HCT116 (cell line): ENCODE data around the gene AK2. TPM values are rescaled to one million over a fixed set of nuclear protein-coding genes. Genes with fewer than 3 reads are reported as not detected.

Experiments
- ATAC-seq: fragments of 200-7000 bp; cut with Tn5 transposase; 2 replicates; pipeline ENCODE4 v1.9.1; 2020; ENCODE audit warnings: mild to moderate bottlenecking, moderate library complexity
- BruUV-seq: library from RNA; stranded (reverse); fragments of 400-500 nt; replicated peaks from 2 replicates; lab custom pipeline; 2021; lab: Mats Ljungman, UMichigan
- CTCF ChIA-PET: fragments of 300-600 bp; sonication (Branson Sonifier 250); formaldehyde crosslinking; loops from one replicate; lab custom pipeline; 2021; ENCODE audit warnings: antibody characterized with exemption; lab: Charles Lee
- POLR2A ChIA-PET: fragments of 300-600, 350-600 bp; sonication (Branson Sonifier 250); formaldehyde crosslinking; loops from one replicate; lab custom pipeline; 2021; ENCODE audit warnings: antibody characterized with exemption; lab: Charles Lee
- RAD21 ChIA-PET, 2 experiments: fragments of 300-600 bp; sonication (Branson Sonifier 250); formaldehyde crosslinking; loops; one replicate each; lab custom pipeline; 2023; ENCODE audit warnings: low total read pairs in 2 of 2; ENCODE audit not compliant: uncharacterized antibody in 2 of 2, unreplicated experiment in 2 of 2, low non-redundant PET in 1 of 2; lab: Charles Lee
- DNase-seq: peaks from one replicate; pipeline ENCODE4 v3.0.0-alpha.2; 2010; ENCODE audit warnings: low read depth, low spot score
- H2AFZ ChIP-seq: fragments of 200-600 bp; shearing (Covaris generic), sonication (generic); 2 replicates; pipeline ENCODE4 v1.6.1; 2017; ENCODE audit warnings: low read depth, mixed run types, mixed read lengths, antibody characterized with exemption, low read length; ENCODE audit not compliant: poor library complexity, severe bottlenecking
- H3K27ac ChIP-seq: 2 replicates; pipeline ENCODE4 v1.5.1; 2012; ENCODE audit warnings: low read depth, low read length
- H3K27me3 ChIP-seq: fragments of 200-600 bp; sonication (generic); 2 replicates; pipeline ENCODE4 v1.6.1; 2016; ENCODE audit warnings: mixed run types, low read length, mixed read lengths; ENCODE audit not compliant: insufficient read depth
- H3K36me3 ChIP-seq, 2 experiments: fragments of 200-500 bp in 1 of 2; fragments of 200-600 bp in 1 of 2; sonication (Bioruptor generic) in 1 of 2; sonication (generic) in 1 of 2; 2 replicates each; pipeline versions ENCODE4 v1.5.1 to v1.6.1; 2014 to 2016; ENCODE audit warnings: low read length in 2 of 2, inconsistent platforms in 1 of 2, mixed read lengths in 1 of 2, mixed run types in 1 of 2; ENCODE audit not compliant: insufficient read depth in 2 of 2, control insufficient read depth in 1 of 2
- H3K4me1 ChIP-seq, 2 experiments: fragments of 200-600 bp in 1 of 2; sonication (generic) in 1 of 2; 2 replicates each; pipeline versions ENCODE4 v1.5.1 to v1.6.1; 2012 to 2017; ENCODE audit warnings: low read length in 2 of 2, inconsistent platforms in 1 of 2, mild to moderate bottlenecking in 1 of 2, mixed read lengths in 1 of 2, mixed run types in 1 of 2, moderate library complexity in 1 of 2; ENCODE audit not compliant: insufficient read depth in 2 of 2, control insufficient read depth in 1 of 2
- H3K4me2 ChIP-seq: fragments of 200-600 bp; sonication (generic); 2 replicates; pipeline ENCODE4 v1.6.1; 2017; ENCODE audit warnings: mixed run types, low read length, mixed read lengths
- H3K4me3 ChIP-seq, 2 experiments: fragments of 200-600 bp in 1 of 2; sonication (generic) in 1 of 2; replicated peaks in 1 of 2; 2 replicates each; pipeline ENCODE4 v1.5.1; 2011 to 2016; ENCODE audit warnings: low read length in 2 of 2, control low read depth in 1 of 2, low read depth in 1 of 2, mild to moderate bottlenecking in 1 of 2, mixed read lengths in 1 of 2, mixed run types in 1 of 2
- H3K79me2 ChIP-seq: fragments of 200-600 bp; sonication (generic); 2 replicates; pipeline ENCODE4 v1.6.1; 2017; ENCODE audit warnings: mild to moderate bottlenecking, mixed run types, low read length, moderate library complexity, mixed read lengths; ENCODE audit not compliant: insufficient read depth
- H3K9ac ChIP-seq: fragments of 200-600 bp; sonication (generic); 2 replicates; pipeline ENCODE4 v1.6.1; 2016; ENCODE audit warnings: low read length, mixed read lengths
- H3K9me2 ChIP-seq: fragments of 200-600 bp; sonication (generic), shearing (Covaris generic); 2 replicates; pipeline ENCODE4 v1.6.1; 2017; ENCODE audit warnings: mixed run types, mild to moderate bottlenecking, moderate library complexity; ENCODE audit not compliant: insufficient read depth
- H3K9me3 ChIP-seq, 2 experiments: fragments of 200-500 bp in 1 of 2; fragments of 200-600 bp in 1 of 2; sonication (Bioruptor generic) in 1 of 2; sonication (generic) in 1 of 2; 2 replicates each; pipeline ENCODE4 v1.6.1; 2014 to 2017; ENCODE audit warnings: low read length in 2 of 2, mixed read lengths in 2 of 2, inconsistent platforms in 1 of 2, low read depth in 1 of 2, mild to moderate bottlenecking in 1 of 2, mixed run types in 1 of 2, moderate library complexity in 1 of 2; ENCODE audit not compliant: control insufficient read depth in 1 of 2, insufficient read depth in 1 of 2
- H4K20me1 ChIP-seq: fragments of 200-600 bp; sonication (generic), shearing (Covaris generic); 2 replicates; pipeline ENCODE4 v1.6.1; 2017; ENCODE audit warnings: mixed run types, mild to moderate bottlenecking, moderate library complexity; ENCODE audit not compliant: insufficient read depth
- ATF3 ChIP-seq: IDR thresholded peaks from 2 replicates; pipeline ENCODE4 v1.6.1; 2012
- CBX3 ChIP-seq: IDR thresholded peaks from 2 replicates; pipeline ENCODE4 v1.6.1; 2012; ENCODE audit warnings: low read depth
- CEBPB ChIP-seq: IDR thresholded peaks from 2 replicates; pipeline ENCODE4 v1.6.1; 2012; ENCODE audit warnings: low read depth
- CTCF ChIP-seq, 3 experiments: fragments of 200-600 bp in 1 of 3; sonication (generic) in 1 of 3; IDR thresholded peaks in 2 of 3; conservative IDR thresholded peaks in 1 of 3; 2 replicates each; pipeline ENCODE4 v1.5.1; 2012 to 2017; ENCODE audit warnings: low read depth in 2 of 3, low read length in 2 of 3, antibody characterized with exemption in 1 of 3, borderline replicate concordance in 1 of 3, control low read depth in 1 of 3, mild to moderate bottlenecking in 1 of 3, mixed read lengths in 1 of 3, mixed run types in 1 of 3, moderate library complexity in 1 of 3; ENCODE audit not compliant: insufficient read depth in 1 of 3
- ELF1 ChIP-seq: IDR thresholded peaks from 2 replicates; pipeline ENCODE4 v1.6.1; 2012; ENCODE audit warnings: low read depth, borderline replicate concordance
- EZH2 ChIP-seq: fragments of 200-600 bp; sonication (generic); IDR thresholded peaks from 2 replicates; pipeline ENCODE4 v1.6.1; 2017; ENCODE audit warnings: antibody characterized with exemption, mixed run types
- FOSL1 ChIP-seq: IDR thresholded peaks from 2 replicates; pipeline ENCODE4 v1.6.1; 2012; ENCODE audit warnings: low read depth
- JUND ChIP-seq: IDR thresholded peaks from 2 replicates; pipeline ENCODE4 v1.6.1; 2012
- MAX ChIP-seq: IDR thresholded peaks from 2 replicates; pipeline ENCODE4 v1.6.1; 2012
- POLR2A ChIP-seq: IDR thresholded peaks from 2 replicates; pipeline ENCODE4 v1.7.0; 2011; ENCODE audit warnings: borderline replicate concordance; ENCODE audit not compliant: insufficient read depth, insufficient read length; ENCODE audit errors: extremely low read depth
- POLR2AphosphoS5 ChIP-seq: IDR thresholded peaks from 2 replicates; pipeline ENCODE4 v1.6.1; 2011; ENCODE audit warnings: mild to moderate bottlenecking, low read depth, low read length, moderate library complexity
- RAD21 ChIP-seq: IDR thresholded peaks from 2 replicates; pipeline ENCODE4 v1.6.1; 2012; ENCODE audit warnings: low read depth, mild to moderate bottlenecking
- REST ChIP-seq: IDR thresholded peaks from 2 replicates; pipeline ENCODE4 v1.6.1; 2012; ENCODE audit warnings: low read depth
- SIN3A ChIP-seq: IDR thresholded peaks from 2 replicates; pipeline ENCODE4 v1.6.1; 2012; ENCODE audit warnings: low read depth
- SP1 ChIP-seq: IDR thresholded peaks from 2 replicates; pipeline ENCODE4 v1.6.1; 2012; ENCODE audit warnings: low read depth
- SRF ChIP-seq: IDR thresholded peaks from 2 replicates; pipeline ENCODE4 v1.6.1; 2012; ENCODE audit warnings: low read depth
- TCF7L2 ChIP-seq: IDR thresholded peaks from 2 replicates; pipeline ENCODE4 v1.7.0; 2011; ENCODE audit warnings: borderline replicate concordance, inconsistent platforms; ENCODE audit not compliant: insufficient read depth, insufficient read length; ENCODE audit errors: extremely low read depth
- YY1 ChIP-seq: IDR thresholded peaks from 2 replicates; pipeline ENCODE4 v1.6.1; 2011; ENCODE audit warnings: low read length, low read depth, moderate library complexity, mild to moderate bottlenecking; ENCODE audit not compliant: insufficient replicate concordance; ENCODE audit errors: extremely low read depth
- ZFX ChIP-seq: fragments of 450-650 bp; IDR thresholded peaks from 2 replicates; pipeline ENCODE4 v1.6.1; 2017
- ZNF274 ChIP-seq: fragments of 200-500 bp; sonication (Bioruptor generic); IDR thresholded peaks from 2 replicates; pipeline ENCODE4 v1.6.1; 2014; ENCODE audit warnings: mild to moderate bottlenecking, low read depth, low read length, inconsistent platforms
- intact Hi-C: fragments of 100-400 bp; cut with micrococcal nuclease; formaldehyde crosslinking; loops from 2 replicates; pipeline ENCODE4 v1.10.0; 2022
- total RNA-seq: library from RNA; stranded (reverse); gene quantifications from one replicate; pipeline ENCODE4 v1.2.1, GENCODE V29; 2021; ENCODE audit not compliant: unreplicated experiment

AK2 gene
- total RNA-seq, 1 experiment from 2014 or later, result 233 TPM

GRCh38 chr1:32998997-32999396, 37.7 kb downstream of the AK2 start:
- H4K20me1 ChIP-seq, result no peaks in the 10 kb centered on the region
- no peak overlapping the region for H3K9ac ChIP-seq
- intact Hi-C loops, result no loop called here
- H2AFZ ChIP-seq, result no peak overlapping the region
- ChIA-PET POLR2A (interaction anchor here (0.6 kb wide), 1 partner anchor 32 kb away, joined by 3 read pairs; no protein-coding TSS in a partner anchor), RAD21 (no interaction called here), CTCF (interaction anchor here (1.1 kb wide), 1 partner anchor 8 kb away, joined by 5 read pairs; no protein-coding TSS in a partner anchor)
- no peaks in the 10 kb centered on the region for H3K79me2 ChIP-seq
- TF ChIP-seq POLR2A (no peak), TCF7L2 (no peak), ELF1 (no peak), CTCF (IDR thresholded peaks at IDR 0.05 in 2 of 3, conservative IDR thresholded peaks at IDR 0.05 in 1 of 3; ENCODE audit: borderline replicate concordance in 1 of 3, insufficient read depth in 1 of 3, low read depth in 2 of 3, low read length in 2 of 3) (no peak), REST (no peak), POLR2AphosphoS5 (no peak), FOSL1 (no peak), SRF (no peak), YY1 (no peak), JUND (no peak), ATF3 (no peak), RAD21 (no peak), SP1 (no peak), CEBPB (no peak), EZH2 (no peak), ZNF274 (no peak), SIN3A (no peak), MAX (no peak), ZFX (no peak), CBX3 (no peak)
- no TSS peak for BruUV-seq
- no peaks in the 10 kb centered on the region for H3K9me2 ChIP-seq
- peaks cover 0 to 6% of the 10 kb centered on the region in 2 experiments; a peak in 1 of 4 replicates for H3K4me1 ChIP-seq
- H3K9me3 ChIP-seq, result no peaks in the 10 kb centered on the region
- DNase-seq, result no peak
- no peaks in the 10 kb centered on the region for H3K27me3 ChIP-seq
- H3K4me2 ChIP-seq, result no peak overlapping the region
- no peak overlapping the region for H3K4me3 ChIP-seq
- no peaks in the 10 kb centered on the region for H3K36me3 ChIP-seq
- no peak for ATAC-seq
- no peak overlapping the region for H3K27ac ChIP-seq
